ENCODE results near the gene FGD6.

- no peak for TF ChIP-seq RAD21 (IDR thresholded peaks at IDR 0.05; ENCODE audit: low read depth)
- TF ChIP-seq CTCF (IDR thresholded peaks at IDR 0.05 in 2 of 3, conservative IDR thresholded peaks at IDR 0.05 in 1 of 3; ENCODE audit: borderline replicate concordance in 1 of 3, insufficient read depth in 1 of 3, low read depth in 2 of 3, low read length in 2 of 3) = no peak
These were observed 40.0 kb downstream of the FGD6 start for GRCh38 chr12:95177201-95177768.
